Measurements from ENCODE around the gene ADAT3.

DNA sequence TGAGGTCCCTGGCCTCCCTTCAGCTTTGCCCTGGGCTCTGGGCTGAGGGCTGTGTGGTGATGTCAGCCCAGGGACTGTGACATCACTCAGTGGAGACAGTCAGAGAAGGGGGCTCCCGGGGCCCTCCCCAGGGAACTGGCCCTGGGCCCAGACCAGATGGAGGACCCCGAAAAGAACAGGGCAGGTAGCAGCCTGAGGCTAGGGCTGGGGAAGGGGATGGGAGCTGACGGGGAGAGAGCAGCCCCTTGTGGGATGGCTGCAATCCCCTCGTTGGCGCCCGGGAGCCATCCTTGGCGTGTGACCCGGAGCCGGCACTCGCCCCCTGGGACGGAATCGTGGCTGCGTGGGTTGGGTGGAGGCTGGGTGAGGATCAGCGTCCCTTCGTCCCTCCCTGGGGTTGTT lies 49.3 kb downstream of the ADAT3 start:
- TF ChIP-seq SUZ12 (IDR thresholded peaks at IDR 0.05; ENCODE audit: extremely low read depth, insufficient read depth, insufficient read length) = no peak
- no peak for TF ChIP-seq YY1 (IDR thresholded peaks at IDR 0.05; ENCODE audit: insufficient read depth, insufficient read length)
- no peak for TF ChIP-seq ZNF274 (IDR thresholded peaks at IDR 0.05; ENCODE audit: low read depth, low read length)
